GM21528 (cell line): ENCODE results near the gene ZNF804A.
"Not testable (repeated sequence)": the region's sequence is repeated elsewhere in the genome, so short reads cannot be mapped to it uniquely, and the experiment has no call there.

Source experiments
- ATAC-seq: cut with Tn5 transposase; IDR thresholded peaks from one replicate; pipeline ENCODE4 v1.9.1; 2021; ENCODE audit warnings: mild to moderate bottlenecking, moderate library complexity; ENCODE audit not compliant: unreplicated experiment, low FRiP score

ZNF804A gene

GRCh38 chr2:184793176-184793575 lies 194.8 kb downstream of the ZNF804A start:
- ATAC-seq = no peak

- ATAC-seq = no peak
These were observed 201.1 kb downstream of the ZNF804A start for GRCh38 chr2:184799379-184799778.

DNA sequence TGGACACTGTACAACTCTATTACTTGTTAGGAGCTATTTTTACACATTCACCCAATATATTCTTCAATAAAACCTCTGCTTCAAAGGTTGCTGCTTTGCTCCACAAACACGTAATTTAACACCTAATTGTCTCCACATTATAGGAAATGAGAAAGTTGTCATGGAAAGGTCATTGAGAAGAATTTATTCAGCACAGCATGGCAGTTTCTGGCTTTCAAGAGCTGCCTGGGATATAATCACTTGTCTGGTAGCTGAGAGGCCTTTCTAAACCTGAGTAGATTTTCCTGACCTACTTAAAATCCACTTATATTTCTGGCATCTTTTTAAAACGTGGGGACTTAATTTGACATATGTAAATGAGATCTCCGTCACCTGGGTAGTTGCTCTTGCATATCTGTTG lies 216.1 kb downstream of the ZNF804A start:
- no peak for ATAC-seq

DNA sequence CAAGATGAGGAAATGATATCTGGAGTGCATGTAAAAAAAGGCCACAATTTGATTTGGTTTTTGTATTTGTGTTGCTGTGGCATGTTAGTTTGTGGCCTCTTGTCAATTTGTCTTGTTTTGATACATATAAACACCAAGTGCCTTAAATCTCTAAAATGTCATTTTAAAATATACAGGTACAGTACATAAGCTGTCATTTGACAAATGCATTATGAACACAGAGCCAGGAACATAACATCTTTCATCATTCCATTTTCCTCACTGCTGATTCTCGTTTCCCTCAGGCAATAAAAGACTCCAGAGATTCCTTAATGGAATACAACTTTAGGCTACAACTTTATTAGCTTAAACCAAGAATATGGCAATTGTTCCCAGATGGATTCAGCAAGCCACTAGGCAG lies 217.5 kb downstream of the ZNF804A start:
- no peak for ATAC-seq

DNA sequence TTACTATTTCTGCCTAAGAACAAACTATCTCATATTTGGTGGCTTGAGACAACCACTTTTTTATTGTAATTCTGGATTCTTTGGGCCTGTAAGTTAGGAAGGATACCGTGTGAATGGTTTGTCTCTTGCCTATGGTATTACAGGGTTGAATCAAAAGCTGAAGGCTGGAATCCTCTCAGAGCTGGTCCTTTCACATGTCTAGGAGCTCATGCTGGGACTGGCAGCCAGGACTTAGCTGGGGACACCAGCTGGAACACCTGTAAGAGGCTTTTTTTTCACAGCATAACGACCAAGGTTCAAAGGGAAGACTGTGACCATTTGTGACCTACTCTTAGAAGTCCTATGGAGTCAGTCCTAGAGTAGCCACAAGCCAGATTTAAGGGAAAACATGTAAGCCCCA lies 226.3 kb downstream of the ZNF804A start:
- ATAC-seq = no peak

DNA sequence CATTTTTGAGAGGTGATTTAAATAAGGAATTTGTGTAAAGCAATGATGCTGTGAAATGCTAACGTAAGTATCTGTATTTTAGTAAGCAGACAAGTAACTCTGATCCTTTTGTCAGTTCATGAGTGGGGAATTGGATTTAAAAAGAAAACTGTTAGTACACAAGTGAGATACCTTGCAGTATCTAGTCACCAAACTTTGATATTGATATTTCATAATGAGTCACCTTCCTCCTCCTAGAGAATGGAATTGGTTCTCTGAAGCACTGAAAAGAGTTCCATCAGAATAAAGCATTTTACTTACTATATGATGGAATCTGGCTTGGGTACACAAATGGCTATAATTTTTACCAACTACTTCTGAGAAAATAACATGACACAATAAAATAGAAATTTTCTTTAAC lies 232.2 kb downstream of the ZNF804A start:
- ATAC-seq = no peak

DNA sequence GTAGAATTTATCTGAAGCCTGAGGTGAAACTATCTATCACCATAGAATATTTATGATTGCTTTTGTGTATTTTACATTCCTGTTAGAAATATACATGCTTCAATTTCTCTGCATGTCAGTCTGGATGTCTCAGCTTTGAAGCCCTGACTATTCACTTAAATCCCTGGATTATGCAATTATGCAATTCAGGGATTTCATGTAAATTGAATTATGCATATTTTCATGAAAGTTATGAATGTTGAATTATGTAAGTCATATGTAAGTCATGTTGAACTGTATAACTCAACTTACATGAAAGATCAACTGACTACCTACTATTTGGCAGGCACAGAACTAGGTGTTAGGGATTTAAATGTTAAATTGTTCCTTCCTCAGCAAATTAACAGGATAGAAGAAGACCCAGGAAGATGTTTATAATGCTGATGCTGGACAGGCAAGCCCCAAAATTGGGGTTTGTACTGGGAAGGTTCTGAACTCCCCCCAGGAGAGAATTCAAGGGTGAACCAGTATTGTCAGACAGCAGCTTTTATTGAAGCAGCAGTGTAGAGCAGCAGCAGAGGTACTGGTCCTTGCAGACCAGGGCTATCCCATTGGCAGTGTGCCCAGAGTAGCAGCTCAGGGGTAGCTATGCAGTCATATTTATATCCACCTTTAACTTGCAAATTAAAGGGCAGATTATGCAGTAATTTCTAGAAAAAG lies 236.5 kb downstream of the ZNF804A start:
- no peak for ATAC-seq

DNA sequence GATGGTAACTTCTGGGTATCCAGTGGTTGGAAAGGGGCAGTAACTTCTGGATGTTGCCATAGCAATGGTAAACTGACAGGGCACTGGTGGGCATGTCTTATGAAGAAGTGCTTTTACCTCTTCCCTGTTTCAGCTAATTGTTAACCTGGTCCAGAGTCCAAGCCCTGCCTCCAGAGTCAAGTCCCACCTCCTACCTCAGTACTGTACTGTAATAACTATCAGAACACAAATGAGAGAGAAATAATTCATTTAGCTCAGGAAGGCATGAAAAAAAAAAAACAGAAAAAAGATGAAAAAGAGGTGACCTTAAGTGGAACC lies 237.0 kb downstream of the ZNF804A start:
- no peak for ATAC-seq

GRCh38 chr2:184847331-184847730 lies 249.0 kb downstream of the ZNF804A start:
- no peak for ATAC-seq

GRCh38 chr2:184849516-184849915 lies 251.2 kb downstream of the ZNF804A start:
- ATAC-seq = no peak

DNA sequence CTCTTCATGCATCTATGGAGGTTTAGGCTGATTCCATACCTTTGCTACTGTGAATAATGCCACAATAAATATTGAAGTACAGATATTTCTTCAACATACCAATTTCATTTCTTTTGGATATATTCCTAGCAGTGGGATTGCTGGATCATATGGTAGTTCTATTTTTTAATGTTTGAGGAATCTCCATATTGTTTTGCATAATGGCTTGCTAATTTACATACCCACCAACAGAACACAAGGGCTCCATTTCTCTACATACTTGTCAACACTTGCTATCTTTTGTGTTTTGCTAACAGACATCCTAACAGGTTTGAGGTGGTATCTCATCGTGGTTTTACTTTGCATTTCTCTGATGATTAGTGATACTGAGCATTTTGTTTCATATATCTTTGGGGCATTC lies 253.2 kb downstream of the ZNF804A start:
- no peak for ATAC-seq

DNA sequence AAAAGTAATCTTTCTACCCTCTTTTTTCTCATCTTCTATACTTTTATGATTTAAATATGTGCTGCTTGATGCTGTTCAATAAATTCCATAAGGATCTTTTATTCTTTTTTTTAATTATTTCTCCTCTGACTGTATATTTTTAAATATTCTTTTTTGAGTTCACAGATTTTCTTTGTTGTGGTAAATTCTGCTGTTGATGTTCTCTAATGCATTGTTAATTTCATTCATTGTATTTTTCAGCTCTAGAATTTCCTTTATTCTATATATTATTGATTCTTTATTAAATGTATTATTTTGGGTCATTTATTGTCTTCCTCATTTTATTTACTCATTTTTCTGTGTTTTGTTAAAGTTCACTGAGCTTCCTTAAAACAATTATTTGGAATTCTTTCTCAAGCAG lies 260.9 kb downstream of the ZNF804A start:
- no peak for ATAC-seq

DNA sequence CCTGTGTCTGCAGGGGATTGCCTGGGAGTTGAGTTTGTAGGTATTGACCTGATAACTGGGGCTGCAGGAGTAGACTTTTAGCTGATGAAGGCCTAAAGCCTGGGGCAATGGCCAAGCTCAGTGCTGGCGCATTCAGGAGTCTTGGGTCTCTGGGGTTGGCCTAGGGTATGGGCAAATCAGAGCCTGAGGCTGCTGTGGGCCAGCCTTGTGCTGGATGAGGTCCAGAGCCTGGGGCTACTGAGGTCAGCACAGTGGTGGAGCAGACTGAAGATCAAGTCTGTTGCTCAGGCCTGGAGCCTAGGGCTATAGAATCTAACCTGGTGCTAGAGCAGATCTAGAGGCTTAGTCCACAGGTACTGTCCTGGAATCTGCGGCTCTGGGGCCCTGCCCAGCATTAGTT lies 262.4 kb downstream of the ZNF804A start:
- ATAC-seq = no peak

GRCh38 chr2:184875212-184875611 lies 276.9 kb downstream of the ZNF804A start:
- no peak for ATAC-seq

DNA sequence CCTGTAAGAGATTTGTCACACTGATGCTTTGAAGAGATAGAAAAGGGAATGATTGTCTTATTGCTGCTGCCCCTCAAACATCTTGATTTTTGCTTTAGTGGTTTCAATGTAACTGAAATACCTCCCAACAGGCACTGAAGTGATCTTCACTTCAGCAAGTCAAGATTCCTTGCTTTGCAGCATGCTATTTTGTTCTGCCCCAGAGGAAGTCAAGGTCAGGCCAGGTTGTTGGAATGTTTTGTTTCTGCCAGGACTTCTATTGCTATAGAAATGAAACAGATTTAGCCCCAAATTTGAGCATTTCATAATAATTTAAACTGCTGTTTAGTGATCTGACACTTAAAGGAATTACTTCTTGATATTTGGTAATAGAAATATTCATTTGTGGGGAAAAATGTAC lies 277.6 kb downstream of the ZNF804A start:
- ATAC-seq = no peak

- no peak for ATAC-seq
These were observed 279.6 kb downstream of the ZNF804A start for GRCh38 chr2:184877909-184878308.

GRCh38 chr2:184879671-184880070 lies 281.3 kb downstream of the ZNF804A start:
- ATAC-seq = no peak

DNA sequence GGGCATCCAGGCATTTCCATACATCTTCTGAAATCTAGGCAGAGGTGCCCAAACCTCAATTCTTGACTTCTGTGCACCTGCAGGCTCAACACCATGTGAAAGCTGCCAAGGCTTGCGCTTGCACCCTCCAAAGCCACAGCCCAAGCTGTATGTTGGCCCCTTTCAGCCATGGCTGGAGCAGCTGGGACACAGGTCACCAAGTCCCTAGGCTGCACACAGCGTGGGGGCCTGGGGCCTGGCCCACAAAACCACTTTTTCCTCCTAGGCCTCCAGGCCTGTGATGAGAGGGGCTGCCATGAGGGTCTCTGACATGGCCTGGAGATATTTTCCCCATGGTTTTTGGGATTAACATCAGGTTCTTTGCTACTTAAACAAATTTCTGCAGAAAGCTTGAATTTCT lies 288.3 kb downstream of the ZNF804A start:
- ATAC-seq = not testable (repeated sequence)

DNA sequence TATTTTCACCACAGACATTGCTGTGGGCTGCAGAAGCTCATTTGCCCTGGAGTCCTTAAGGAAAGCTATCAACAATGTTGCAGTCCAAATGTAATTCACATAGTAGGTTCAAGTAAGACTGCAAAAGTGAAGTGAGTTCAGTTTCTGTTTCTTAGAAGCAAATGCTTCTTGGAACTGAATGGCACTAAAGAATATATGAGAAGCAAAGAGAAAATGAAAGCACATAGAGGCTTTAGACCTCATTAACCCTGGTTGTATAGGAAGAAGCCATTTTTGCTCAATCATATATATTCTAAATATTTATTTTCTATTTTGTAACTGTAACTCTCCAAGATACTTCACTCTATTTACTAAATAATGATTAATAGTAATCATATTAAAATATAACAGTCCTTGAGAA lies 292.0 kb downstream of the ZNF804A start:
- no peak for ATAC-seq

DNA sequence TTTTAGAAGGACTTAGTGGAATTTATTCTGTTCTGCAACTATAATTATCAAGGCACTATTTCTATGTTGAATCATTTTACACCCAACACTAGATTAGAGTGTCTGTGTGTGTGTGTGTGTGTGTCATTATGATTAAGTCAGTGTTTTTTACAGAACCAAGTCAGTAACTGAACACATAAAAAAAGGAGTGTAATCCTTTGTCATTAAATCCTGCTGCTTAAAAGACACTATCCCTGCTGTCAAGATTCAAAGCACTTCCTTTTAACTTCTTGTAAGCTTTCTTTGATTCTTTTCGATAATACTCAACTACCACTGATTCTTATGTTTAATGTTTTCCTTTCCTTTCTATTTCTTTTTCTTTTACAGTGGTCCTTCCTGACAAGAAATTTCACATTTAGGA lies 306.7 kb downstream of the ZNF804A start:
- no peak for ATAC-seq

DNA sequence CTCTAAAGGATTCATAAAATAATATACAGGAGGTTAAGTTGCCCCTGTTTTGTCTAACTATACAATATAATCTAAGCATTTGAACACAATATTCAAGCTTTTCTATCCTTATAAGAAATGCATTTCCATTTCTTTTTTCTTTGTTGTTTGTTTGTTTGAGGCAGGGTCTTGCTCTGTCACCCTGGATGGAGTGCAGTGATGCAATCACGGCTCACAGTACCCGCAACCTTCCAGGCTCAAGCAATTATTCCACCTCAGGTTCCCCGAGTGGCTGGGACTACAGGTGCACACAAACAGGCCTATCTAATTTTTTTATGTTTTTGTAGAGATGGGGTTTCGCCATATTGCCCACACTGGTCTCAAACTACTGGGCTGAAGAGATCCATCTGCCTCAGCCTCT lies 307.8 kb downstream of the ZNF804A start:
- ATAC-seq = no peak

GRCh38 chr2:184906709-184907108 lies 308.4 kb downstream of the ZNF804A start:
- ATAC-seq = no peak

DNA sequence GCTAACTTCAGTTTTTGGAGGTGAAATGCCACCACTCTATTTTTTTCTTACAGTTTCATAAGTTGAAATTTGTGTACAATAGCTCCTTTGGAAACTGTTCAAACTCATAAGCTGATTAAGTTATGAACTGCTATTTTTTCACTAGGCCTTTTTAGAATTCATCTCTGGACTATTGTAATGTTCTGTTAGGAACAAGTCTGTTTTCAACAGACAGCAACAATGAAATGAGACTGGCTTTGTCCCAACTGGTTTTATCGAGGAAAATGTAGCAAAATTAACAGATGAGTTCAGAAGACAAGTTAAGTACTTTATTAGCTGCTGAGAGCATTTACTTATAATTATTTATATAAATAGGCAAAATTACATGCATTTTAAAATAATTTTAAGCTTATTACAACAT lies 310.6 kb downstream of the ZNF804A start:
- ATAC-seq = no peak
